HEK293T (cell line): Measurements from ENCODE around the gene ID2.

Source experiments
- ARNT ChIP-seq: fragments of 450-650 bp; IDR thresholded peaks from 2 replicates; pipeline ENCODE4 v1.6.1; 2017; ENCODE audit warnings: mild to moderate bottlenecking
- BHLHE40 ChIP-seq: fragments of 450-650 bp; IDR thresholded peaks from 2 replicates; pipeline ENCODE4 v1.6.1; 2016; ENCODE audit warnings: mild to moderate bottlenecking, moderate library complexity, borderline replicate concordance
- FOXA1 ChIP-seq: fragments of 450-650 bp; IDR thresholded peaks from 2 replicates; pipeline ENCODE4 v1.6.1; 2016; ENCODE audit warnings: mild to moderate bottlenecking
- FOXM1 ChIP-seq: fragments of 450-650 bp; IDR thresholded peaks from 2 replicates; pipeline ENCODE4 v1.6.1; 2017; ENCODE audit warnings: mild to moderate bottlenecking, borderline replicate concordance
- PKNOX1 ChIP-seq: fragments of 450-650 bp; IDR thresholded peaks from 2 replicates; pipeline ENCODE4 v1.6.1; 2016
- SP1 ChIP-seq: fragments of 450-650 bp; IDR thresholded peaks from 2 replicates; pipeline ENCODE4 v1.6.1; 2017
- SUZ12 ChIP-seq: fragments of 450-650 bp; IDR thresholded peaks from 2 replicates; pipeline ENCODE4 v1.6.1; 2016; ENCODE audit warnings: mild to moderate bottlenecking

- TF ChIP-seq FOXA1 (no peak), ARNT (no peak), PKNOX1 (no peak), BHLHE40 (no peak), SUZ12 (no peak), SP1 (no peak), FOXM1 (no peak)
Measured at GRCh38 chr2:8656160-8656641, 25.7 kb upstream of the ID2 start.
